HG02852 (cell line): ENCODE data around the gene TEF.

Experiments
- ATAC-seq: cut with Tn5 transposase; IDR thresholded peaks from one replicate; pipeline ENCODE4 v1.9.1; 2021; ENCODE audit warnings: mild to moderate bottlenecking, moderate library complexity; ENCODE audit not compliant: unreplicated experiment

Gene TEF

GRCh38 chr22:41447435-41448188 is 65.9 kb downstream of the TEF start:
- ATAC-seq: no peak

- ATAC-seq: peak; percentile 59
These were observed 66.6 kb downstream of the TEF start for GRCh38 chr22:41448189-41448808.
